HEK293T (cell line): ENCODE results near the gene BMPR2.

Experiments
- BHLHE40 ChIP-seq: fragments of 450-650 bp; IDR thresholded peaks from 2 replicates; pipeline ENCODE4 v1.6.1; 2016; ENCODE audit warnings: mild to moderate bottlenecking, moderate library complexity, borderline replicate concordance
- PKNOX1 ChIP-seq: fragments of 450-650 bp; IDR thresholded peaks from 2 replicates; pipeline ENCODE4 v1.6.1; 2016
- SP1 ChIP-seq: fragments of 450-650 bp; IDR thresholded peaks from 2 replicates; pipeline ENCODE4 v1.6.1; 2017
- TARDBP ChIP-seq: fragments of 450-650 bp; IDR thresholded peaks from 2 replicates; pipeline ENCODE4 v1.6.1; 2016

- TF ChIP-seq TARDBP: no peak
- no peak for TF ChIP-seq BHLHE40
- no peak for TF ChIP-seq PKNOX1
- no peak for TF ChIP-seq SP1
Measured at GRCh38 chr2:202599911-202600310, 223.8 kb downstream of the BMPR2 start.
